Measurements from ENCODE around the gene FA2H.

DNA sequence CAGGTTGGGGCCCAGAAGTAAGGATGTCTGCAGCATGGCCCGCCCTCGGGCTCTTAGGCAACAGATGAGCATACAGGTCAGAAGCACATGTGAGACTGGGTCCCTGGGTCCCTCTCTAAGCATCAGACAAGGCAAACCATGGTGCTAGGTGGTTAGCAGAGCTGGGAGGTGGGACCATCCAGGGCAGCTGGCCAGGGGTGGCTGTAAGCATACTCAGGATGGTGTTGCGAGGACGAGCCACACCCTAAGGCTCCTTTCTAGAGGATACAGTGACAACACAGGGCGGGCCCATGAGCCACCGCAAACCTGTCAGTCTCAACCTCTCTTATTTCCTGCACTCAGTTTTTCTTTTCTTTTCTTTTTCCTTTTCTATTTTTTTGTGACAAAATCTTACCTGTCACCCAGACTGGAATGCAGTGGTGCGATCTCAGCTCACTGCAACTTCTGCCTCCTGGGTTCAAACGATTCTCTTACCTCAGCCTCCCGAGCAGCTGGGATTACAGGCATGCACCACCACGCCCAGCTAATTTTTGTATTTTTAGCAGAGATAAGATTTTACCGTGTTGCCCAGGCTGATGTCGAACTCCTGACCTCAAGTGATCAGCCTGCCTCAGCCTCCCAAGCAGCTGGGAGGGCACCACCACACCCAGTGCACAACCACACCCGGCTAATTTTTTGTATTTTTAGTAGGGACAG, 3.6 kb downstream of the FA2H start:
- TF ChIP-seq POLR2A (IDR thresholded peaks at IDR 0.05; ENCODE audit: low read depth, low read length), result no peak
- no peak for TF ChIP-seq POLR2AphosphoS5 (IDR thresholded peaks at IDR 0.05; ENCODE audit: low read depth, low read length)
- no peak for TF ChIP-seq TAF1 (IDR thresholded peaks at IDR 0.05; ENCODE audit: borderline replicate concordance, low read depth, low read length)

Measured in GM12892 (cell line).